Stimulated activated CD4-positive, alpha-beta T cell treated with anti-CD3 and anti-CD28 coated beads, Interleukin-4, amount 100 ng/mL, for 4 hours (primary cell): ENCODE measurements around the gene SMARCD3.

Source experiments
- DNase-seq, 2 experiments: peaks; one replicate each; pipeline ENCODE4 v3.0.0-alpha.2; 2020

Gene SMARCD3

GRCh38 chr7:151206914-151207313, 41.6 kb downstream of the SMARCD3 start:
- peak in 1 of 2 experiments; percentile 2 for DNase-seq

DNA sequence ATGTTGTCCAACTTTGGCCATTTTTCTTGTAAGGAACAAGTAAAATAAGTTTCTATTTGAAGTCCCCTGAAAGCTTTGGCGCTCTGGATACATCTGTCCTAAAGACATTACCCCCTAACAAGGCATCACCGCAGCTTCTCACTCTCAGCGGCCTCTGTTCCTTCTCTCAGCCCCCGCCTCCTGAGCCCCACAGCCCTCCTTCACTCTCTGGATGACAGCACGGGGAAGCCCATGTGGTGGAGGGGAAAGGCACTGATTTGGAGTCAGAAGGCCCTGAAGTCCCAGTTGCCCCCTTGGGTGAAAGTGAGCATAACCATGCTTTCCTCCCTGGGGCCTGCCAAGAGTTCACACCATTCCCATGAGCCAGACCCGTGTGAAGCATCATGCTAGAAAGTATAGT, 42.8 kb downstream of the SMARCD3 start:
- DNase-seq, result no peak

- no peak for DNase-seq
Observed at GRCh38 chr7:151204383-151205032, 44.0 kb downstream of the SMARCD3 start.

DNA sequence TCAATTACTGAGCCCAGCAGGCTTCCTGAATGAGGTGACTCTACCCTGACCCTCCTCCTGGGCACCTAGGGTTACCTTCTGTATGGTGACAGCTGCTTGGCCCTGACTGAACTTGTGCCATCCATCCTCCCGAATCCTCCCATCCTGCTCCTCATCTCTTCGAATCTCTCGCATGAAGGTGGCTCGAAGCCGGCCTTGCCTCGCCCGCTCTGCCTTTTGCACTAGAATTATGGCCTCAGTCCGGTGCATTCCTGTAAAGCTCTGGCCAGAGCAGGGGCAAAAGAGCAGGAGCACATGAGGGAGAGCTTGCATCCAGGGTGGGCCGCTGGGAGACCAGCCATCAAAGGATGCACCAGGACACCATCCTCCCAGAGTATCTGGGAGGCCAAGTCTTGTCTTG, 45.7 kb downstream of the SMARCD3 start:
- no peak for DNase-seq

DNA sequence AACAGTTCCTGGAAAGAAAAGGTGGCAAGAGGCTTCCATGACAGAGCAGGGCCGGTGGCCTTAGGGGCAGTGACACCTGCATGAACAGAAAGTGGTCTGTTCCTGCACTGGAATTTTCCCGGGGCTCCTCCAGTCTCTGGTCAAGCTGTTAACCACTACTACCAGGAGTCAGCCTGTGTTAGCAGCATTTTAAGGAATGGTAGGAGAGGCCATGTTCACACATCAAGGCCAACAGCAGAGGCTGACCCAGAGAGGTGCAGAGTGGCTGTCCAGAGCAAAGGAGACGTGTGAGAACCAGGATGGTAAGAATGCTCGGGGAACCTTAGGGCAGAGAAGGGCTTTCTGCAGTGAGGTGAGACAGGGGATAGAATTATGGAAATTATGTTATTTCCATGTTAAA, 46.7 kb downstream of the SMARCD3 start:
- DNase-seq, result no peak

DNA sequence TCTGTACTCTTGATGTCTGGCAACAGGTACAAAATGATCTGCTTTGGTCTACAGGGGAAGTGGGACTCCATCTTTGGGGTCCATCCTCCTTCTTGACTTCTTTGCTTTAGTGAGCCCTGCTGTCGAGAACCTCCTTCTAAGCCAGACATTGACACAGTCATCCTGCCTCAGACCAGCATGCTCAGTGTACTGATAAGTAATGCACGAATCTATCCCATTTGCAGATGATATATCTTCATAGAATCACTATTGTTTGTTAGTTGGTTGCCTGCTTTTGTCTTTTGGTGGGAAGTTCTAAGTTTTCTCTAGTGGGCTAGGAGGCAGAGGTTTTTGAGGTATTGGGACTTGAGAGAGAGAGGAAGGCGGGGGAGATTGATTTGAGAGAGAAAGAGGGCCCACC, 47.1 kb downstream of the SMARCD3 start:
- no peak for DNase-seq

- no peak for DNase-seq
Observed at GRCh38 chr7:151198945-151199848, 49.3 kb downstream of the SMARCD3 start.

DNA sequence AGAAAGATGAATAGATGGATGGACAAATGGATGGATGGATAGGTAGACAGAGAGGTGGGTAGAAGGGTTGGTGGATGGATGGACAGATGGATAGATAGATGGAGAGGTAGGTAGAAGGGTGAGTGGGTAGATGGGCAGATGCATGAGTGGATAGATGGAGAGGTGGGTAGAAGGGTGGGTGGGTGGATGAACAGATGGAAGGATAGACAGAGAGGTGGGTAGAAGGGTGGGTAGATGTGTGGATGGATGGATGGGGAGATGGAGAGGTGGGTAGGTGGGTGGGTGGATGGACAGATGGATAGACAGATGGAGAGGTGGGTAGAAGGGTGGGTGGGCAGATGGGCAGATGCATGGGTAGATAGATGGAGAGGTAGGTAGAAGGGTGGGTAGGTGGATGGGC, 50.6 kb downstream of the SMARCD3 start:
- DNase-seq, result no peak

GRCh38 chr7:151195616-151196450, 52.7 kb downstream of the SMARCD3 start:
- DNase-seq, result no peak

GRCh38 chr7:151194188-151194587, 54.3 kb downstream of the SMARCD3 start:
- DNase-seq, result no peak

- no peak for DNase-seq
Observed at GRCh38 chr7:151193203-151193978, 55.1 kb downstream of the SMARCD3 start.

- DNase-seq, result no peak
Observed at GRCh38 chr7:151192002-151192539, 56.4 kb downstream of the SMARCD3 start.

- DNase-seq, result no peak
Observed at GRCh38 chr7:151191544-151191943, 57.0 kb downstream of the SMARCD3 start.

DNA sequence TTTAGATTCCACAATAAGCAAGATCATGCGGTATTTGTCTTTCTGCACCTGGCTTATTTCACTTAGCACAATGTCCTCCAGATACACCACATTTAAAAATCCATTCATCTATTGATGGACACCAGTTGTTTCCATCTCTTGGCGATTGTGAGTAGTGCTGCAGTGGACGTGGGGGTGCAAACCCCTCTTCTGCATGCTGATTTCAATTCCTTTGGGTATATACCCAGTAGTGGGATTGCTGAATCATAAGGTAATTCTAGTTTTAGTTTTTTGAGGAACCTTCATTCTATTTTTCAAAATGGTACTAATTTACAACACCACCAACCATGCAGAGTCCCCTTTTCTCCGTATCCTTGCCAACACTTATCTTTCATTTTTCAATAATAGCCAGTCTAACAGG, 59.5 kb downstream of the SMARCD3 start:
- DNase-seq, result no peak
